Right lobe of liver (tissue), 4 donors: ENCODE data around the gene DTX3L.

ENCODE experiments used
- POLR2A ChIP-seq: fragments of 450-650 bp; IDR thresholded peaks from one replicate; pipeline ENCODE4 v1.6.1; 2017; ENCODE audit warnings: antibody characterized with exemption, mild to moderate bottlenecking
- TF ChIP-seq, protein P1 (sequence below), 4 donors: fragments of 200-600 bp in 3 of 4; fragments of 450-650 bp in 1 of 4; IDR thresholded peaks; one replicate each; pipeline versions ENCODE4 v1.5.1 to v1.8.0; 2016 to 2022; ENCODE audit warnings: antibody characterized with exemption in 4 of 4, mild to moderate bottlenecking in 2 of 4
- donor health status: DM: no; HTN: no; CAD: no.
- donor health status: DM: no; HTN: no; CAD: no.
- donor health status: DM: no; HTN: yes; CAD: no.

DNA sequence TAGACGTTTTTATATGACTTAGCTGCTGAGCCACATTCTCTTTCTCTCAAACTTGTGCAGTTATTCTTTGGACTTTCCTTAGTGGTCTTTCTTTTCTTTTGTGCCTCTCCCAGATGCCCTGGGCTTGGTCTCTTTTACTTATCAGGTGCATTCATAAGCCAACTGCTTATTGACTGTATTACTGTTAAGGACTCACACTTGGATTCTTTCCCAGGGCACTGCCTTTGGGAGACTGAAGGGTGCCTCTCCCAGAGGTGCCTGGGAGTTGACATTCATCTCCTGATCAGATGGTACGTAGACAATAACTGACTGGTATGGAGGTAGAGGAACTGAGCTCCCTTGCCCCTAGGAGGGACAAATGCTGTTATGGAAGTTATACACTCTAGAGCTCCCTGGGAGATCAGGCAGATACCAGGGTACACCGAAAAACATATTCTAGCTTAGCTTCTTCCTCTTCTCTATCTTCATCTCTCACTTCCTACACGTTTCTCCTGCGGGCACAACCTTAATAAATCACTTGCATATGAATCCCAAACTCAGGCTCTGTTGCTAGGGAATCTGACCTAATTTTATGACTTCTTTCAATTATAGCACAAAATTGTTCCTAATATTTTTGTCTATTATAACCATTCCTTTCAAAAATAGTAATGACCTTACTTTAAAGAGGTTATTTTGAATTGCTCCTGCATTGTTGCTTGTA is 38.0 kb downstream of the DTX3L start:
- TF ChIP-seq, protein P1, sequence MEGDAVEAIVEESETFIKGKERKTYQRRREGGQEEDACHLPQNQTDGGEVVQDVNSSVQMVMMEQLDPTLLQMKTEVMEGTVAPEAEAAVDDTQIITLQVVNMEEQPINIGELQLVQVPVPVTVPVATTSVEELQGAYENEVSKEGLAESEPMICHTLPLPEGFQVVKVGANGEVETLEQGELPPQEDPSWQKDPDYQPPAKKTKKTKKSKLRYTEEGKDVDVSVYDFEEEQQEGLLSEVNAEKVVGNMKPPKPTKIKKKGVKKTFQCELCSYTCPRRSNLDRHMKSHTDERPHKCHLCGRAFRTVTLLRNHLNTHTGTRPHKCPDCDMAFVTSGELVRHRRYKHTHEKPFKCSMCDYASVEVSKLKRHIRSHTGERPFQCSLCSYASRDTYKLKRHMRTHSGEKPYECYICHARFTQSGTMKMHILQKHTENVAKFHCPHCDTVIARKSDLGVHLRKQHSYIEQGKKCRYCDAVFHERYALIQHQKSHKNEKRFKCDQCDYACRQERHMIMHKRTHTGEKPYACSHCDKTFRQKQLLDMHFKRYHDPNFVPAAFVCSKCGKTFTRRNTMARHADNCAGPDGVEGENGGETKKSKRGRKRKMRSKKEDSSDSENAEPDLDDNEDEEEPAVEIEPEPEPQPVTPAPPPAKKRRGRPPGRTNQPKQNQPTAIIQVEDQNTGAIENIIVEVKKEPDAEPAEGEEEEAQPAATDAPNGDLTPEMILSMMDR (IDR thresholded peaks at IDR 0.05), result no peak
- TF ChIP-seq POLR2A, result no peak
